22Rv1 (cell line): ENCODE results near the gene TMEM131.

Experiments used
- ZFX ChIP-seq: fragments of 450-650 bp; IDR thresholded peaks from 2 replicates; pipeline ENCODE4 v1.6.1; 2017; ENCODE audit warnings: antibody characterized with exemption, borderline replicate concordance
- TF ChIP-seq, protein P1 (sequence below): fragments of 450-650 bp; IDR thresholded peaks from 2 replicates; pipeline ENCODE4 v1.5.1; 2017; ENCODE audit warnings: mild to moderate bottlenecking

DNA sequence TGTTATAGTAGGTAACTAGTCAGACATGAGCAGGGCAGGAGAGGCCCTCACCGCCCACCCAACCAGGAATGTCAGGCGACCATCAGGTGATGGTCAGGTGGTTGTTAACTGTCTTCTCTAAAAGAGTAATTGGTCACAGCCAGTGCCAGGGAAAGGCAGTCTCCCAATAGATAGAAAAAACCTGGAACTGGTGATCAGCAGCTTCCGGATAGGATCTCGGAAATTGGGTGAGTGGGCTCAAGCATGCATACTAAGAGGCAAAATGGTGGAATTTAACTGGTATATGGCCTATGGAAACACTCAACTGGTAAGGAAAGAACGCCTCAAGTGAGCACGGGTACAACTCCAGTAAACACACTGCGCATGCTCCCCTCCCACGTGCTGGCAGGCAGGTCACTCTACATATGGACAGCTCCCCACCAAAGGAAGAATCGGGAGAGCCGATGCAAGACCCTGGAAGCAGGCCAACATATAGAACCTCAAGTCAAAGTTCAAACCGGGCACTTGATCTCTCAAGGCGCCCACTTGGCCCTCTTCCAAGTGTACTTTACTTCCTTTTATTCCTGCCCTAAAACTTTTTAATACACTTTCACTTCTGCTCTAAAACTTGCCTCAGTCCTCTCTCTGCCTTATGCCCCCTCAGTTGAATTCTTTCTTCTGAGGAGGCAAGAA lies 43.5 kb upstream of the TMEM131 start:
- TF ChIP-seq, protein P1, sequence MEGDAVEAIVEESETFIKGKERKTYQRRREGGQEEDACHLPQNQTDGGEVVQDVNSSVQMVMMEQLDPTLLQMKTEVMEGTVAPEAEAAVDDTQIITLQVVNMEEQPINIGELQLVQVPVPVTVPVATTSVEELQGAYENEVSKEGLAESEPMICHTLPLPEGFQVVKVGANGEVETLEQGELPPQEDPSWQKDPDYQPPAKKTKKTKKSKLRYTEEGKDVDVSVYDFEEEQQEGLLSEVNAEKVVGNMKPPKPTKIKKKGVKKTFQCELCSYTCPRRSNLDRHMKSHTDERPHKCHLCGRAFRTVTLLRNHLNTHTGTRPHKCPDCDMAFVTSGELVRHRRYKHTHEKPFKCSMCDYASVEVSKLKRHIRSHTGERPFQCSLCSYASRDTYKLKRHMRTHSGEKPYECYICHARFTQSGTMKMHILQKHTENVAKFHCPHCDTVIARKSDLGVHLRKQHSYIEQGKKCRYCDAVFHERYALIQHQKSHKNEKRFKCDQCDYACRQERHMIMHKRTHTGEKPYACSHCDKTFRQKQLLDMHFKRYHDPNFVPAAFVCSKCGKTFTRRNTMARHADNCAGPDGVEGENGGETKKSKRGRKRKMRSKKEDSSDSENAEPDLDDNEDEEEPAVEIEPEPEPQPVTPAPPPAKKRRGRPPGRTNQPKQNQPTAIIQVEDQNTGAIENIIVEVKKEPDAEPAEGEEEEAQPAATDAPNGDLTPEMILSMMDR, result no peak
- no peak for TF ChIP-seq ZFX
